CD4-positive, alpha-beta memory T cell (primary cell): ENCODE measurements around the gene TTC33. TPM values are rescaled to one million over a fixed set of nuclear protein-coding genes. Genes with fewer than 3 reads are reported as not detected.

Experiments used
- CTCF ChIA-PET: fragments of 350-600 bp; sonication (Branson Sonifier 250); formaldehyde crosslinking; loops from one replicate; lab custom pipeline; 2021; ENCODE audit warnings: inconsistent platforms; ENCODE audit not compliant: partially characterized antibody; lab: Charles Lee
- POLR2A ChIA-PET: fragments of 350-600 bp; sonication (Branson Sonifier 250); formaldehyde crosslinking; loops from one replicate; lab custom pipeline; 2021; ENCODE audit not compliant: partially characterized antibody; lab: Charles Lee
- DNase-seq, 5 donors: peaks; one replicate each; pipeline versions ENCODE4 v3.0.0 to v3.0.0-alpha.2; 2020 to 2022; ENCODE audit warnings: mixed read lengths in 1 of 5
- H3K27ac ChIP-seq: one replicate; pipeline ENCODE4 v1.7.0; 2013; ENCODE audit warnings: low read depth, low read length
- H3K27me3 ChIP-seq: 2 replicates; pipeline ENCODE4 v1.7.0; 2013; ENCODE audit warnings: mild to moderate bottlenecking, low read length, moderate library complexity; ENCODE audit not compliant: insufficient read depth
- H3K36me3 ChIP-seq: 2 replicates; pipeline ENCODE4 v1.7.0; 2013; ENCODE audit warnings: mild to moderate bottlenecking, low read length, moderate library complexity; ENCODE audit not compliant: insufficient read depth
- H3K4me1 ChIP-seq: 2 replicates; pipeline ENCODE4 v1.7.0; 2013; ENCODE audit warnings: mild to moderate bottlenecking, low read length, moderate library complexity; ENCODE audit not compliant: insufficient read depth
- H3K4me3 ChIP-seq, 2 donors: one replicate each; pipeline ENCODE4 v1.7.0; 2013; ENCODE audit warnings: low read length in 2 of 2, mild to moderate bottlenecking in 1 of 2
- H3K9me3 ChIP-seq, 2 donors: one replicate each; pipeline ENCODE4 v1.7.0; 2013; ENCODE audit warnings: low read length in 2 of 2, control low read depth in 1 of 2; ENCODE audit not compliant: control insufficient read depth in 1 of 2
- H3K27ac Mint-ChIP-seq, 7 donors: one replicate each; pipeline ENCODE4 v1.8.0; 2020 to 2021; ENCODE audit warnings: mixed read lengths in 7 of 7, mild to moderate bottlenecking in 6 of 7, inconsistent platforms in 3 of 7, moderate library complexity in 3 of 7
- H3K27me3 Mint-ChIP-seq, 2 donors: one replicate each; pipeline ENCODE4 v1.8.0; 2020 to 2021; ENCODE audit warnings: mixed read lengths in 2 of 2
- H3K36me3 Mint-ChIP-seq, 2 donors: one replicate each; pipeline ENCODE4 v1.8.0; 2020 to 2021; ENCODE audit warnings: mixed read lengths in 2 of 2, inconsistent platforms in 1 of 2, mild to moderate bottlenecking in 1 of 2
- H3K4me1 Mint-ChIP-seq, 4 donors: one replicate each; pipeline ENCODE4 v1.8.0; 2020 to 2021; ENCODE audit warnings: mixed read lengths in 4 of 4, mild to moderate bottlenecking in 1 of 4
- H3K4me3 Mint-ChIP-seq, 8 donors: one replicate each; pipeline ENCODE4 v1.8.0; 2020 to 2021; ENCODE audit warnings: mixed read lengths in 8 of 8, mild to moderate bottlenecking in 7 of 8, moderate library complexity in 6 of 8, inconsistent platforms in 3 of 8
- H3K9me3 Mint-ChIP-seq, 8 donors: one replicate each; pipeline ENCODE4 v1.8.0; 2020 to 2021; ENCODE audit warnings: mixed read lengths in 8 of 8, mild to moderate bottlenecking in 5 of 8, inconsistent platforms in 3 of 8, moderate library complexity in 1 of 8
- intact Hi-C: fragments of 100-400 bp; cut with micrococcal nuclease; formaldehyde crosslinking; loops from one replicate; pipeline ENCODE4 v1.15.1; 2023
- polyA plus RNA-seq, 2 donors: library from polyadenylated mRNA; unstranded; fragments of 300-500 nt; fragmentation: Illumina TruSeq; gene quantifications; one replicate each; pipeline ENCODE4 v1.2.3, GENCODE V29; 2021
- total RNA-seq, 2 experiments: library from RNA; stranded (reverse); gene quantifications; one replicate each; pipeline ENCODE4 v1.2.3, GENCODE V29; 2021

Gene TTC33, protein sequence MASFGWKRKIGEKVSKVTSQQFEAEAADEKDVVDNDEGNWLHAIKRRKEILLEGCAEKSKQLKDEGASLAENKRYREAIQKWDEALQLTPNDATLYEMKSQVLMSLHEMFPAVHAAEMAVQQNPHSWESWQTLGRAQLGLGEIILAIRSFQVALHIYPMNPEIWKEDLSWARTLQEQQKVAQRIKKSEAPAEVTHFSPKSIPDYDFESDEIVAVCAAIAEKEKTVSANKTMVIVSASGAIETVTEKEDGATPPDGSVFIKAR
- total RNA-seq, result 10 to 100 TPM; 15.2 to 16.2 TPM
- polyA plus RNA-seq, result 10 to 100 TPM; 13.2 to 17.2 TPM

DNA sequence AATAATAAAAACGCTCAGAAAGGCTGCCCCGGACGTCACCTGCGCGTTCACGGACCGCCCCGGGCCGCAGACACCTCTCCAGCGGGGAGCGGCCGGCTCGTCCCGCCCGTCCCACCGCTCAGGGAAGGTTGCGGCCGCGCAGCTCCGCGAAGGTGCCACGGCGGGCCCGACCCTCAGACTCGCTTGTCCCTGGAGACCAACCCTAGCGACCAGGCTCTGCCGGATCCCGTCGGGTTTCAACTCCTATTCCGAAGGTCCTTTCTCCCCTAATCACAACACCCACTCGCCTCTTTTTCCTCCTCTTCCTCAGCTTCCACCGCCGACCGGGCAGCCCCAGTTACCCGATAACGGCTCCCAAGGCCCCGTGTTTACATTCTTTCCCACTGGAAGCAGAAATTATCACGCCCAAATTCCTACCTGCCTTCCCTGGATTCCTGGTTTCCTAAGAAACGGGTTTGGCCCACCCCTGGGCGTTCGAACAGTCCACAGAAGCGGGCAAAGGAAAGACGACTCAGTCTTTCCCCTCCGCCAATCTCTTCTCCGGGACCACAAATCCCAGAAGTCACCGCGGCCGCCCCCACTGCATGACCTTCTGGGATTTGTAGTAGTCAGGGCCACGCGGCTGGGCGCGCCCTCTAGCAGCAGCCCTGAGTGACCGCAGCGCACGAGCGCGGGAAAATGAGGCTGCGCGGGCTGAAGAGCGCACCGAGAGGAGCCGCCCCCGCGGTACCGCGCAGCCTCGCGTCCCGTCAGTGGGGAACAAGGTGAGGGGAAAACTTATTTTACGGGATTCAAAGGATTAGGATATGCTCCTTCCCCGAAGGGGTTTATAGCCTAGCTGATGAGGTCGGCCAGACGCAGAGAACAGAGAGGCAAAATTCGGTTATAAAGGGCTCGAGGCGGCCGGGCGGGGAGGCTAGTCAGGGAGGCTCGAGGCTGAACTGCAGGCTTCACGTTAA lies at the start of gene TTC33:
TTC33 (minus strand) TSS at position 555 of the 959 bp plus-strand sequence. CDS start 8,943 bp downstream, outside the sequence.
- Mint-ChIP-seq H3K27me3 (no peaks in the 10 kb centered on the region), H3K4me3 (no peak within 1 kb of the TSS), H3K27ac (peak within 1 kb of the TSS in 1 of 7 donors; percentile 68), H3K36me3 (peaks cover 17 to 18% of the 10 kb centered on the region in 2 donors), H3K4me1 (peaks cover 8 to 29% (median 16%) of the 10 kb centered on the region in 4 donors), H3K9me3 (no peaks in the 10 kb centered on the region)
- ChIA-PET POLR2A (interaction anchor here (0.6 to 1.2 kb wide), 9 partner anchors 18 to 345 kb away, joined by 3 to 5 read pairs (median 3); partner anchors contain the start of gene RPL37), CTCF (interaction anchor here (0.8 to 2.7 kb wide), 3 partner anchors 43 to 80 kb away, joined by 3 to 11 read pairs (median 3); partner anchors contain the start of genes PRKAA1 and RPL37)
- Histone ChIP-seq H3K27me3 (no peaks in the 10 kb centered on the region), H3K4me3 (peak within 1 kb of the TSS; percentile 93 to 95), H3K27ac (peak within 1 kb of the TSS; percentile 90), H3K36me3 (peaks cover 3% of the 10 kb centered on the region), H3K9me3 (no peaks in the 10 kb centered on the region), H3K4me1 (peaks cover 21% of the 10 kb centered on the region)
- peak; percentile 90 to 97 (median 92) for DNase-seq
- intact Hi-C loops, result loop anchor here (1.0 to 5.0 kb wide), 7 partner anchors 43 to 1178 kb away; partner anchors contain the start of genes PRKAA1, PTGER4 and RPL37

DNA sequence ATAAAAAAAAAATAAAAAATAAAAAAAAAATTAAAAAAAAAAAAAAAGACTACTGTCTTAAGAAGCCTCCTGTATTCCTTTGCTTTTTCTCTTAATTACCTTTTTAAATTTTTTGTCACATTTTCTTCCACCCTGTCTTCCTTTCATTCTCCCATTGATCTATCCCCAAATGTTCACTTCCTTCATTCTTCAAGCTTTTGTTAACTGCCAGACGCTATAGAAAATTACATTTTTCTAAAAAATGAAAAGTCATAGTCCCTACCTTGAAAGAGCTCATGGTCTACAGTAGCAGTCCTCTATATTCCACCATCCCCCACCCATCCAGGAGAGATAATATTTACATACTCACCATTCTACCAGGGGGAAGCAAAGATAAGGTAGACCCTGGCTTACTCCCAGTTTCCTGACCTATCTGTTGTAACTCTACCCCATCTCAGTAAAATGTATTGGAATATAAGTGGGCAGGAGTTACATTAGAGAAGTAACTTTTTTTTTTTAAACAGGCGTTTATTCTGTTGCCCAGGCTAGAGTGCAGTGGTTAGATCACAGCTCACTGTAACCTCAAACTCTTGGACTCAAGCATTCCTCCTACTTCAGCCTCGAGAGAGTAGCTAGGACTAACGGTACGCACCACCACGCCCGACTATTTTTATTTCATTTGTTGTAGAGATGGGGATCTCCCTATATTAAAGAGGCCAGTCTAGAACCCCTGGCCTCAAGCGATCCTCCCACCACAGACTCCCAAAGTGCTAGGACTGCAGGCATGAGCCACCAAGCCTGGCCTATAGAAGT lies 46.2 kb upstream of the TTC33 start:
- Histone ChIP-seq H3K4me3 (no peak overlapping the region), H3K27ac (no peak overlapping the region), H3K4me1 (peaks cover 12% of the 10 kb centered on the region), H3K27me3 (no peaks in the 10 kb centered on the region), H3K9me3 (no peaks in the 10 kb centered on the region), H3K36me3 (no peaks in the 10 kb centered on the region)
- Mint-ChIP-seq H3K4me1 (peaks cover 4 to 15% (median 12%) of the 10 kb centered on the region in 4 donors), H3K36me3 (peaks cover 0 to 9% of the 10 kb centered on the region in 2 donors), H3K27me3 (no peaks in the 10 kb centered on the region), H3K4me3 (no peak overlapping the region), H3K27ac (peak overlapping the region in 1 of 7 donors; percentile 20), H3K9me3 (no peaks in the 10 kb centered on the region)
- ChIA-PET CTCF (interaction anchor here (1.1 to 1.6 kb wide), 2 partner anchors 10 to 77 kb away, joined by 3 to 4 read pairs; no protein-coding TSS in a partner anchor), POLR2A (no interaction called here)
- intact Hi-C loops, result no loop called here
- no peak for DNase-seq

DNA sequence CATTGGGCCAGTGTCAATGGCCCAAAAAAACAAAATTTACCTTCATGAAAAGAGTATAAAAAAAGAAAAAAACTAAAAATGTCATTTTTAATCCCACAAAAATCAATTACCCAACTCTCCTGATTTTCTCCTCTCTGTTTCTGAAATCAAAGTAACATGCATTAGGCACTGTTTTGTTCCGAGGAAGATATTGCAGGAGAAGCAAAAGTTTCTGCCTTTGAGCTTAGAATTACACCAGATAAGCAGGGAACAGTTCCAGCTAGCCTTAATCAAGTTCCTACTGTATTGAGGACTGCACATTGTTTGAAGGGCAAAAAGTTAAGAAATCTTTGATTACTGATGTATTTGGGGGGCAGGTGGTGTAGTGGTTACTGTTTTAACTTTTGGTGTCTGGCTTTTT lies 43.5 kb upstream of the TTC33 start:
- no peak for DNase-seq
- peak overlapping the region in 7 of 8 donors; percentile 13 to 97 (median 92) for H3K4me3 Mint-ChIP-seq
- H3K27ac Mint-ChIP-seq, result peak overlapping the region in 6 of 7 donors; percentile 78 to 97 (median 92)
- no peak overlapping the region for H3K4me3 ChIP-seq
- ChIA-PET POLR2A (interaction anchor here (1.0 to 2.0 kb wide), 3 partner anchors 9 to 35 kb away, joined by 3 to 30 read pairs (median 5); partner anchors contain the start of gene RPL37), CTCF (interaction anchor here (0.6 to 2.3 kb wide), 6 partner anchors 15 to 44 kb away, joined by 3 to 11 read pairs (median 4); partner anchors contain the start of gene TTC33)
- peaks cover 22 to 42% (median 33%) of the 10 kb centered on the region in 4 donors for H3K4me1 Mint-ChIP-seq
- no peaks in the 10 kb centered on the region for H3K9me3 Mint-ChIP-seq
- intact Hi-C loops, result no loop called here
- peaks cover 10 to 23% of the 10 kb centered on the region in 2 donors for H3K36me3 Mint-ChIP-seq
- H3K36me3 ChIP-seq, result no peaks in the 10 kb centered on the region
- peak overlapping the region; percentile 91 for H3K27ac ChIP-seq
- H3K27me3 ChIP-seq, result no peaks in the 10 kb centered on the region
- H3K9me3 ChIP-seq, result no peaks in the 10 kb centered on the region
- H3K27me3 Mint-ChIP-seq, result no peaks in the 10 kb centered on the region
- peaks cover 28% of the 10 kb centered on the region for H3K4me1 ChIP-seq

DNA sequence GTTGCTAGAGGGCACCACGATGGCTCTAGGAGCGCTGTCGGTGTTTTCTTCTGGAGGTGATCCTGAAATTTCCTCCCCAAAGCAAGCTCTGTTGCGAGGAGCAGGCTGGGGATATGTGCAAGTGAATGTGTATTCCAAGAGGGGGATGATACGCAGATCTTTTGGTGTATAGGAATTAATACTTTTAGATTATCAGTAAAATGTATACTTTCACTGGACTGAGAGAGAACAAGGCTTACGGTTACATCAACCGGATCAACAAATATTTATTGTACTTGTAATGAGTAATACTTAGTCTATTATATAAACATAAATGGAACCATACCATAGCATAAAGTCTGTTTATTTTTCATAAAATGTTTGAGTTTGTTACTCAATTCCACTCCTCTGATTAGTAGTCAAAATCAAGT lies 43.0 kb upstream of the TTC33 start:
- intact Hi-C loops, result loop anchor here (1.0 kb wide), 4 partner anchors 36 to 1105 kb away; partner anchors contain the start of genes RIMOC1, RPL37 and TTC33
- Mint-ChIP-seq H3K27ac (peak overlapping the region; percentile 82 to 97 (median 93)), H3K9me3 (no peaks in the 10 kb centered on the region), H3K36me3 (peaks cover 10 to 23% of the 10 kb centered on the region in 2 donors), H3K4me1 (peaks cover 26 to 46% (median 37%) of the 10 kb centered on the region in 4 donors), H3K4me3 (peak overlapping the region; percentile 87 to 97 (median 92)), H3K27me3 (no peaks in the 10 kb centered on the region)
- POLR2A ChIA-PET, result interaction anchor here (1.0 to 2.0 kb wide), 4 partner anchors 9 to 389 kb away, joined by 3 to 30 read pairs (median 4); partner anchors contain the start of gene RPL37
- H3K27me3 ChIP-seq, result no peaks in the 10 kb centered on the region
- CTCF ChIA-PET, result interaction anchor here (0.6 to 2.3 kb wide), 7 partner anchors 15 to 43 kb away, joined by 3 to 11 read pairs (median 4); partner anchors contain the start of gene TTC33
- peak overlapping the region; percentile 91 for H3K27ac ChIP-seq
- H3K36me3 ChIP-seq, result no peaks in the 10 kb centered on the region
- H3K4me1 ChIP-seq, result peaks cover 29% of the 10 kb centered on the region
- H3K4me3 ChIP-seq, result peak overlapping the region; percentile 71 to 91
- DNase-seq, result no peak
- H3K9me3 ChIP-seq, result no peaks in the 10 kb centered on the region

DNA sequence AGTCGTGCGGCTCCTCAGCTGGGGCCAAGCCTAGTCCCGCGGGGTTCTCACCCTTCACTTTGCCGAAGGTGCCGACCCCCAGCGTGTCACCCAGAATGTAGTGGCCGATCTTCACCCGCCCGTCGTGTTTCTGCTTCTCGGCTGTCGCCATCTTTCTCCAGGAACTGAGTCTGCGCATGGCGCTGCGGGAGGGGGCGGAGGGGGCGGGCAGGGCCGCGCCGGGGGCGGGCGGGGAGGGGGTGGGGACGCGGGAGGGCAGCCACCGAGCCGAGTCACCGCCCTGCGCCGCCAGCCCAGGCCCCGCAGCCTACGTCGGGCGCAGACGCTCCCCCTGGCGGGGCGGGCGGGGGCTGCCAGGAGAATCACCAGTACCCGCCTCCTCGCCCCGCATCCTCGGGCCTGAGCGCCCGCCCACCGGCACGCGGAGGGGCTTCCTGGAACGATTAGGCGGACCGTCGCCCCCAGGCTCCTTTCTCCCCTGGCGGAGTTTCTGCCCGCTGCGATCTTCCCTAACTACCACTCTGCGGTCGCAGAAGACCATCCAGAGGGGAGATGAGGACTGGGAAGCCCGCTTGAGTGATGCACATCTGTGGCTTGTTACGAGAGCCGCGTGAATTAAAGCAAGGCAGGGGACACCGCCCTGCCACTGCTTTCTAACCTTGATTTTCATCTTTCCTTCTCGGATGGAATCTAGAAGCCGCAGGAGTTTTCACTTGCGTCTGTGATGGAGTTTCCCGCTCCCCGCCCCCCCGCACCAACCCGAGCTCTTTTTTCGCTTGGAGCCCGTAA lies 42.4 kb upstream of the TTC33 start, which contains the start of gene PRKAA1:
PRKAA1 (minus strand) TSS at position 363 of the 789 bp plus-strand sequence; CDS start at position 178, 185 bp downstream.
- H3K4me1 Mint-ChIP-seq, result peaks cover 27 to 52% (median 42%) of the 10 kb centered on the region in 4 donors
- CTCF ChIA-PET, result interaction anchor here (0.6 to 2.3 kb wide), 8 partner anchors 10 to 43 kb away, joined by 3 to 11 read pairs (median 4); partner anchors contain the start of gene TTC33
- H3K4me1 ChIP-seq, result peaks cover 35% of the 10 kb centered on the region
- POLR2A ChIA-PET, result interaction anchor here (1.0 to 2.0 kb wide), 5 partner anchors 10 to 388 kb away, joined by 3 to 30 read pairs (median 5); partner anchors contain the start of genes CARD6 and RPL37
- peak within 1 kb of the TSS; percentile 91 to 98 (median 95) for H3K27ac Mint-ChIP-seq
- peak within 1 kb of the TSS; percentile 71 to 91 for H3K4me3 ChIP-seq
- no peaks in the 10 kb centered on the region for H3K9me3 Mint-ChIP-seq
- H3K27me3 Mint-ChIP-seq, result no peaks in the 10 kb centered on the region
- intact Hi-C loops, result loop anchor here (1.0 kb wide), 4 partner anchors 37 to 1106 kb away; partner anchors contain the start of genes RIMOC1, RPL37 and TTC33
- peaks cover 10 to 23% of the 10 kb centered on the region in 2 donors for H3K36me3 Mint-ChIP-seq
- no peaks in the 10 kb centered on the region for H3K27me3 ChIP-seq
- no peaks in the 10 kb centered on the region for H3K36me3 ChIP-seq
- peak within 1 kb of the TSS; percentile 91 for H3K27ac ChIP-seq
- H3K4me3 Mint-ChIP-seq, result peak within 1 kb of the TSS; percentile 91 to 97 (median 94)
- no peaks in the 10 kb centered on the region for H3K9me3 ChIP-seq
- peak; percentile 88 to 93 (median 91) for DNase-seq
